Measurements from ENCODE around the gene TSPO. TPM values are rescaled to one million over a fixed set of nuclear protein-coding genes. Genes with fewer than 3 reads are reported as not detected.
"Not testable (repeated sequence)": the region's sequence is repeated elsewhere in the genome, so short reads cannot be mapped to it uniquely, and the experiment has no call there.

TSPO gene
- total RNA-seq, 2 experiments from 2014 or later: 131 to 143 TPM

DNA sequence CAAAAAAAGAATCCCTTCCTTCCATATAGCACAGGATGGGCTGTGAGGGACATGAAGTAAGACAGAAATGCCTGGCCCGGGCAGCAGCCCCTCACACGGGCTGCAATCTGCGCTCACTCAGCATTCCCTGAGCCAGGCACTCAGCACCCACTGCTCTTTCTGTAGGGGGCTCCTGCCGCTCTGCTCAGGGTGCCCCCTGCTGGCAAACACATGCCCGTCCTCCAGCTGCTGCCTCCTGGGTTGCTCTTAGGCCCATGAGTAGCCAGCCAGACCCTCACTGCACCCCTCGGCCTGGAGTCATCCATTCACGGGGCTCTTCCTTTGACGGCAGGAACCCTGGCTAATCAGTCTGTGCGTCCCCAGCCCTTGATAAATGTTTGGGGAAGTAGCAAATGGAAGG is 15.1 kb upstream of the TSPO start:
- Mint-ChIP-seq H3K4me1 (ENCODE audit: low read depth) (peaks cover 5% of the 10 kb centered on the region), H3K9me3 (no peaks in the 10 kb centered on the region), H3K27ac (no peak overlapping the region), H3K27me3 (no peaks in the 10 kb centered on the region), H3K36me3 (peaks cover 30% of the 10 kb centered on the region), H3K4me3 (no peak overlapping the region)
- intact Hi-C loops (cut with micrococcal nuclease): no loop called here
- DNase-seq: peak; percentile 46
- ChIA-PET CTCF (interaction anchor here (0.6 to 1.1 kb wide), 3 partner anchors 9 to 26 kb away, joined by 3 read pairs; no protein-coding TSS in a partner anchor), POLR2A (no interaction called here)

DNA sequence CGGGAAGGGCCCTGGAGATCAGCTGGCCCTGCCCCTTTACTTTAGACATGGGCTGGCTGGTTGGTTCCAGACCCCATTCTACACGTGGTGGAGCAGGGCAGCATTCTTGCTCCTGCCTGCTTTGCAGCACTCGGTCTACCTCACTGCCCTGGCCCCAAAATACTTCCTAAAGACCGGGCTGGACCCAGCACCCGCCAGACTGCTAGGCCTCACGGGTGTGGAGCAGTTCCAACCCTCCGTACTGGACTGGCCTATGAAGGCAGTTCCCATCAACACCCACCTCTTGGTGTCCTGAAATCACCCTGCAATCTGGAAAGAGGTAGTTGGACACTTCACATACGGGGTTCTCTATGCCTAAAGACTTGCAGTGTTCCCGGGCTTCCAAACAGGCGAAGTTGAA is 14.6 kb upstream of the TSPO start:
- intact Hi-C loops (cut with micrococcal nuclease): no loop called here
- H3K27me3 Mint-ChIP-seq: no peaks in the 10 kb centered on the region
- peaks cover 8% of the 10 kb centered on the region for H3K4me1 Mint-ChIP-seq (ENCODE audit: low read depth)
- no peak overlapping the region for H3K4me3 Mint-ChIP-seq
- DNase-seq: no peak
- H3K9me3 Mint-ChIP-seq: no peaks in the 10 kb centered on the region
- POLR2A ChIA-PET: no interaction called here
- CTCF ChIA-PET: interaction anchor here (0.6 to 1.0 kb wide), 2 partner anchors 9 to 11 kb away, joined by 3 read pairs; no protein-coding TSS in a partner anchor
- no peak overlapping the region for H3K27ac Mint-ChIP-seq
- peaks cover 30% of the 10 kb centered on the region for H3K36me3 Mint-ChIP-seq

- H3K4me1 Mint-ChIP-seq (ENCODE audit: low read depth): peaks cover 25% of the 10 kb centered on the region
- no peaks in the 10 kb centered on the region for H3K27me3 Mint-ChIP-seq
- CTCF ChIA-PET: interaction anchor here (0.7 kb wide), 1 partner anchor 197 kb away, joined by 4 read pairs; no protein-coding TSS in a partner anchor
- peak within 1 kb of the TSS; percentile 84 for H3K27ac Mint-ChIP-seq
- DNase-seq: peak; percentile 86
- H3K4me3 Mint-ChIP-seq: peak within 1 kb of the TSS; percentile 85
- no peaks in the 10 kb centered on the region for H3K9me3 Mint-ChIP-seq
- intact Hi-C loops (cut with micrococcal nuclease): no loop called here
- peaks cover 17% of the 10 kb centered on the region for H3K36me3 Mint-ChIP-seq
- POLR2A ChIA-PET: interaction anchor here (1.5 kb wide), 1 partner anchor 9 kb away, joined by 8 read pairs; no protein-coding TSS in a partner anchor
Observed at GRCh38 chr22:43142880-43143562, 8.3 kb upstream of the TSPO start, which contains the start of gene MCAT. Gene MCAT (minus strand): TSS chr22:43143398. CDS start chr22:43143348, 50 bp downstream.

- CTCF ChIA-PET: no interaction called here
- no peak overlapping the region for H3K4me3 Mint-ChIP-seq
- no peak for DNase-seq
Observed at GRCh38 chr22:43144949-43145348, 6.4 kb upstream of the TSPO start.

DNA sequence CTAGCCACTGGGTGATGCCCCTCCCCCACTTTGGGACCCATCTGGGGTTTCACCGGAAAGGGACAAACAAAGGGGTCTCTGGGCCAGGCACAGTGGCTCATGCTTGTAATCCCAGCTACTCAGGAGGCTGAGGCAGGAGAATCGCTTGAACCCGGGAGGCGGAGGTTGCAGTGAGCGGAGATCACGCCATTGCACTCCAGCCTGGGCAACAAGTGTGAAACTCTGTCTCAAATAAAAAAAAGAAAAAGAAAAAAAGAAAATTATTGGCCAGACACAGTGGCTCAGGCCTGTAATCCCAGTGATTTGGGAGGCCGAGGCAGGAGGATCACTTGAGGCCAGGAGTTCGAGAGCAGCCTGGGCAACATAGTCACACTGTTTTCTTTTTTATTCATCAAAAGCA is 6.0 kb upstream of the TSPO start:
- intact Hi-C loops (cut with micrococcal nuclease); H3K27me3 Mint-ChIP-seq; H3K27ac Mint-ChIP-seq; CTCF ChIA-PET; H3K9me3 Mint-ChIP-seq; H3K4me3 Mint-ChIP-seq; DNase-seq; H3K36me3 Mint-ChIP-seq: not testable (repeated sequence)
- H3K4me1 Mint-ChIP-seq (ENCODE audit: low read depth): peaks cover 25% of the 10 kb centered on the region
- POLR2A ChIA-PET: interaction anchor here (0.6 kb wide), 1 partner anchor 349 kb away, joined by 4 read pairs; no protein-coding TSS in a partner anchor

More at GRCh38 chr22:43144949-43145348, 6.4 kb upstream of the TSPO start:
- Mint-ChIP-seq H3K36me3 (peaks cover 10% of the 10 kb centered on the region), H3K27me3 (no peaks in the 10 kb centered on the region), H3K27ac (no peak overlapping the region), H3K9me3 (no peaks in the 10 kb centered on the region), H3K4me1 (ENCODE audit: low read depth) (peaks cover 25% of the 10 kb centered on the region)
- POLR2A ChIA-PET: no interaction called here
- intact Hi-C loops (cut with micrococcal nuclease): no loop called here

DNA sequence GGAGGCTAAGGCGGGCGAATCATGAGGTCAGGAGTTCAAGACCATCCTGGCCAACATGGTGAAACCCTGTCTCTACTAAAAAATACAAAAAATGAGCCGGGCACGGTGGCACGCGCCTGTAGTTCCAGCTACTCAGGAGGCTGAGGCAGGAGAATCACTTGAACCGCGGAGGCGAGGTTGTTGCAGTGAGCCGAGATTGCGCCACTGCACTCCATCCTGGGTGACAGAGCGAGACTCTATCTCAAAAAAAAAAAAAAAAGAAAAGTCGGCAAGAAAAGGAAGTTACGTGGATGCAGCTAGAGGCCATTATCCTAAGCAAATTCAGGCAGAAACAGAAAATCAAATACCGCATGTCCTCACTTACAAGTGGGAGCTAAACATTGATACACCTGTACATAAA is 5.0 kb upstream of the TSPO start:
- H3K9me3 Mint-ChIP-seq; H3K36me3 Mint-ChIP-seq; H3K27me3 Mint-ChIP-seq; H3K27ac Mint-ChIP-seq; DNase-seq; H3K4me3 Mint-ChIP-seq; intact Hi-C loops (cut with micrococcal nuclease): not testable (repeated sequence)
- ChIA-PET POLR2A (interaction anchor here (0.6 kb wide), 2 partner anchors 138 to 349 kb away, joined by 3 to 4 read pairs; no protein-coding TSS in a partner anchor), CTCF (interaction anchor here (1.3 kb wide), 1 partner anchor 8 kb away, joined by 4 read pairs; no protein-coding TSS in a partner anchor)
- peaks cover 23% of the 10 kb centered on the region for H3K4me1 Mint-ChIP-seq (ENCODE audit: low read depth)

GRCh38 chr22:43147821-43148220 is 3.5 kb upstream of the TSPO start:
- H3K36me3 Mint-ChIP-seq: no peaks in the 10 kb centered on the region

GRCh38 chr22:43148581-43148980 is 2.8 kb upstream of the TSPO start:
- H3K27ac Mint-ChIP-seq: no peak overlapping the region
- H3K27me3 Mint-ChIP-seq: no peaks in the 10 kb centered on the region
- no peaks in the 10 kb centered on the region for H3K36me3 Mint-ChIP-seq
- ChIA-PET POLR2A (no interaction called here), CTCF (interaction anchor here (0.7 to 1.3 kb wide), 3 partner anchors 12 to 39 kb away, joined by 3 to 4 read pairs (median 3); no protein-coding TSS in a partner anchor)
- H3K4me3 Mint-ChIP-seq: no peak overlapping the region
- DNase-seq: no peak
- peaks cover 14% of the 10 kb centered on the region for H3K4me1 Mint-ChIP-seq (ENCODE audit: low read depth)
- intact Hi-C loops (cut with micrococcal nuclease): no loop called here
- no peaks in the 10 kb centered on the region for H3K9me3 Mint-ChIP-seq

More at GRCh38 chr22:43147821-43148220, 3.5 kb upstream of the TSPO start:
- intact Hi-C loops (cut with micrococcal nuclease): no loop called here
- Mint-ChIP-seq H3K9me3 (no peaks in the 10 kb centered on the region), H3K27me3 (no peaks in the 10 kb centered on the region), H3K4me1 (ENCODE audit: low read depth) (peaks cover 16% of the 10 kb centered on the region), H3K4me3 (no peak overlapping the region), H3K27ac (no peak overlapping the region)
- no peak for DNase-seq
- POLR2A ChIA-PET: interaction anchor here (0.6 kb wide), 1 partner anchor 22 kb away, joined by 4 read pairs; no protein-coding TSS in a partner anchor
- CTCF ChIA-PET: interaction anchor here (0.7 to 1.3 kb wide), 4 partner anchors 9 to 40 kb away, joined by 3 to 4 read pairs (median 4); no protein-coding TSS in a partner anchor

- ChIA-PET CTCF (no interaction called here), POLR2A (interaction anchor here (3.0 kb wide), 1 partner anchor 37 kb away, joined by 8 read pairs; the partner anchor contains the start of gene TTLL12)
- peaks cover 18% of the 10 kb centered on the region for H3K4me1 Mint-ChIP-seq (ENCODE audit: low read depth)
- no peaks in the 10 kb centered on the region for H3K27me3 Mint-ChIP-seq
- no peak for DNase-seq
- H3K36me3 Mint-ChIP-seq: no peaks in the 10 kb centered on the region
- H3K27ac Mint-ChIP-seq: peak overlapping the region; percentile 77
- no peaks in the 10 kb centered on the region for H3K9me3 Mint-ChIP-seq
- H3K4me3 Mint-ChIP-seq: peak overlapping the region; percentile 81
- intact Hi-C loops (cut with micrococcal nuclease): loop anchor here (5.0 kb wide), 2 partner anchors 37 to 63 kb away; partner anchors contain the start of genes TTLL1 and TTLL12
Observed at GRCh38 chr22:43150731-43151206, 590 bp upstream of the TSPO start.

DNA sequence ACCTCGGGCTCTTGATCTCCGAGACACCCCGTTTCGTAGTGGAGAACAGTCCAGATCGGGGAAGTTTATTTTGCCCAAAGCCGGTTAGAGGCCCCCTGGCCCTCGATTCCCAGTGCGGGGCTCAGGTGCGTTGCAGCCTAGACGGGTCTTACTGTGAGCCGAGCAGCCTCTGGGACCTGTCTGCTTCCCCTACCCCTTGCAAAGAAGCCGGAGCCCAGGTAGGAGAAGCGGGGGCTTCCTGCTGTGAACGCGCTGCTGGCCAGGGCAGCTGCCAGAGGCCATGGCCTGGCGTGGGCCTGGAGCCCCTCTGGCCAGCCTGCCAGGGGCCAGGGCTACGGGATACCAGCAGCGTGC is 621 bp downstream of the TSPO start:
- ChIA-PET CTCF (interaction anchor here (1.5 to 2.5 kb wide), 2 partner anchors 36 to 62 kb away, joined by 3 to 9 read pairs; no protein-coding TSS in a partner anchor), POLR2A (interaction anchor here (1.1 to 3.0 kb wide), 3 partner anchors 8 to 36 kb away, joined by 4 to 8 read pairs (median 8); partner anchors contain the start of genes MCAT and TTLL12)
- H3K27me3 Mint-ChIP-seq: no peaks in the 10 kb centered on the region
- peak overlapping the region; percentile 69 for H3K27ac Mint-ChIP-seq
- H3K4me3 Mint-ChIP-seq: peak overlapping the region; percentile 64
- intact Hi-C loops (cut with micrococcal nuclease): loop anchor here (5.0 kb wide), 2 partner anchors 35 to 65 kb away; partner anchors contain the start of genes TTLL1 and TTLL12
- H3K36me3 Mint-ChIP-seq: no peaks in the 10 kb centered on the region
- peaks cover 21% of the 10 kb centered on the region for H3K4me1 Mint-ChIP-seq (ENCODE audit: low read depth)
- no peak for DNase-seq
- no peaks in the 10 kb centered on the region for H3K9me3 Mint-ChIP-seq

GRCh38 chr22:43152357-43153071 is 1.2 kb downstream of the TSPO start:
- peaks cover 18% of the 10 kb centered on the region for H3K4me1 Mint-ChIP-seq (ENCODE audit: low read depth)
- ChIA-PET POLR2A (interaction anchor here (1.1 to 3.0 kb wide), 3 partner anchors 9 to 35 kb away, joined by 4 to 8 read pairs (median 8); partner anchors contain the start of genes MCAT and TTLL12), CTCF (interaction anchor here (1.0 to 2.5 kb wide), 3 partner anchors 15 to 62 kb away, joined by 3 to 9 read pairs (median 3); no protein-coding TSS in a partner anchor)
- peak; percentile 76 for DNase-seq
- no peaks in the 10 kb centered on the region for H3K36me3 Mint-ChIP-seq
- no peaks in the 10 kb centered on the region for H3K27me3 Mint-ChIP-seq
- intact Hi-C loops (cut with micrococcal nuclease): loop anchor here (5.0 kb wide), 2 partner anchors 35 to 65 kb away; partner anchors contain the start of genes TTLL1 and TTLL12
- peak overlapping the region; percentile 64 for H3K4me3 Mint-ChIP-seq
- H3K27ac Mint-ChIP-seq: peak overlapping the region; percentile 69
- H3K9me3 Mint-ChIP-seq: no peaks in the 10 kb centered on the region

All from activated CD4-positive, alpha-beta memory T cell treated with anti-CD3 and anti-CD28 coated beads for 36 hours (primary cell).